ENCODE data around the gene MARK2.
A peak's percentile ranks its signal among the peaks of the same experiment; 100 is the strongest.
"Not testable (repeated sequence)": the region's sequence is repeated elsewhere in the genome, so short reads cannot be mapped to it uniquely, and the experiment has no call there.

Gene MARK2

GRCh38 chr11:63858628-63859550 lies 20.0 kb downstream of the MARK2 start:
- no peak for DNase-seq

- no peak for DNase-seq
These were observed 24.0 kb downstream of the MARK2 start for GRCh38 chr11:63862923-63863322.

- DNase-seq = not testable (repeated sequence)
These were observed 24.7 kb downstream of the MARK2 start for GRCh38 chr11:63863620-63864019.

GRCh38 chr11:63866211-63866610 lies 27.3 kb downstream of the MARK2 start:
- DNase-seq = no peak

- DNase-seq = no peak
These were observed 28.6 kb downstream of the MARK2 start for GRCh38 chr11:63867511-63867910.

GRCh38 chr11:63868399-63869064 lies 29.6 kb downstream of the MARK2 start:
- no peak for DNase-seq

- DNase-seq = no peak
These were observed 30.3 kb downstream of the MARK2 start for GRCh38 chr11:63869171-63869591.

GRCh38 chr11:63869683-63870082 lies 30.8 kb downstream of the MARK2 start:
- DNase-seq = no peak

GRCh38 chr11:63870351-63871140 lies 31.6 kb downstream of the MARK2 start:
- no peak for DNase-seq

GRCh38 chr11:63871962-63872799 lies 33.3 kb downstream of the MARK2 start:
- peak; percentile 78 for DNase-seq

GRCh38 chr11:63872800-63873197 lies 33.9 kb downstream of the MARK2 start:
- DNase-seq = no peak

GRCh38 chr11:63873311-63873710 lies 34.4 kb downstream of the MARK2 start:
- no peak for DNase-seq

- DNase-seq = no peak
These were observed 35.6 kb downstream of the MARK2 start for GRCh38 chr11:63874511-63874910.

GRCh38 chr11:63875506-63876065 lies 36.7 kb downstream of the MARK2 start:
- no peak for DNase-seq

- no peak for DNase-seq
These were observed 37.7 kb downstream of the MARK2 start for GRCh38 chr11:63876616-63877015.

GRCh38 chr11:63877658-63878241 lies 38.8 kb downstream of the MARK2 start:
- DNase-seq = no peak

- DNase-seq = no peak
These were observed 40.9 kb downstream of the MARK2 start for GRCh38 chr11:63879598-63880402.

GRCh38 chr11:63880403-63880790 lies 41.5 kb downstream of the MARK2 start:
- no peak for DNase-seq

GRCh38 chr11:63882555-63883242 lies 43.8 kb downstream of the MARK2 start:
- peak; percentile 40 for DNase-seq

GRCh38 chr11:63883791-63884190 lies 44.9 kb downstream of the MARK2 start:
- no peak for DNase-seq
